ENCODE results near the gene MYPOP. TPM values are rescaled to one million over a fixed set of nuclear protein-coding genes. Genes with fewer than 3 reads are reported as not detected.

The MYPOP gene
- total RNA-seq, 1 experiment from 2014 or later = 5.4 TPM

DNA sequence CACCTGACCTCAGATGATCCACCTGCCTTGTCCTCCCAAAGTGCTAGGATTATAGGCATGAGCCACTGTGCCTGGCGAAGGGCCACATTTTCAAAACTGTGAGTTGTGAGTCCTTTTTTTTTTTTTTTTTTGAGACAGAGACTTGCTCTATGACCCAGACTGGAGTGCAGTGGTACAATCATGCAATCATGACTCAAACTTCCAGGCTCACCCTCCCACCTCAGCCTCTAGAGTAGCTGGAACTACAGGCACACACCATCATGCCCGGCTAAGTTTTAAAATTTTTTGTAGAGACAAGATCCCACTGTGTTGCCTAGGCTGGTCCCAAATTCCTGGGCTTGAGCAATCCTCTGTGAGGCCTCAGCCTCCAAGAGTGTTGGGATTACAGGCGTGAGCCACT is 3.8 kb upstream of the MYPOP start:
- Histone ChIP-seq H3K79me2 (ENCODE audit: low read length) (peaks cover 5% of the 10 kb centered on the region; the same call in 1 of the 2 replicates), H3K27me3 (ENCODE audit: low read length) (no peaks in the 10 kb centered on the region), H2AFZ (ENCODE audit: low read length) (peak overlapping the region; percentile 33; the same call in 1 of the 2 replicates), H3K9me2 (replicated peaks; ENCODE audit: low read length) (no peaks in the 10 kb centered on the region), H3K9me3 (ENCODE audit: low read length) (no peaks in the 10 kb centered on the region), H3K4me3 (ENCODE audit: low read length) (no peak overlapping the region), H3K9ac (ENCODE audit: low read length) (no peak overlapping the region), H3K27ac (ENCODE audit: low read length) (no peak overlapping the region), H3K4me1 (ENCODE audit: insufficient read depth, low read length) (peaks cover 4% of the 10 kb centered on the region), H3K4me2 (ENCODE audit: low read length) (no peak overlapping the region), H3K36me3 (ENCODE audit: low read depth, low read length) (no peaks in the 10 kb centered on the region), H4K20me1 (ENCODE audit: low read length) (no peaks in the 10 kb centered on the region), H3F3A (ENCODE audit: low read length, unreplicated experiment) (no peaks in the 10 kb centered on the region)
- no TSS peak for BruUV-seq (replicated peaks)
- intact Hi-C loops (cut with micrococcal nuclease) = no loop called here
- TF ChIP-seq EZH2 (IDR thresholded peaks at IDR 0.05; ENCODE audit: low read length, unreplicated experiment) = no peak
- TF ChIP-seq, protein P1, sequence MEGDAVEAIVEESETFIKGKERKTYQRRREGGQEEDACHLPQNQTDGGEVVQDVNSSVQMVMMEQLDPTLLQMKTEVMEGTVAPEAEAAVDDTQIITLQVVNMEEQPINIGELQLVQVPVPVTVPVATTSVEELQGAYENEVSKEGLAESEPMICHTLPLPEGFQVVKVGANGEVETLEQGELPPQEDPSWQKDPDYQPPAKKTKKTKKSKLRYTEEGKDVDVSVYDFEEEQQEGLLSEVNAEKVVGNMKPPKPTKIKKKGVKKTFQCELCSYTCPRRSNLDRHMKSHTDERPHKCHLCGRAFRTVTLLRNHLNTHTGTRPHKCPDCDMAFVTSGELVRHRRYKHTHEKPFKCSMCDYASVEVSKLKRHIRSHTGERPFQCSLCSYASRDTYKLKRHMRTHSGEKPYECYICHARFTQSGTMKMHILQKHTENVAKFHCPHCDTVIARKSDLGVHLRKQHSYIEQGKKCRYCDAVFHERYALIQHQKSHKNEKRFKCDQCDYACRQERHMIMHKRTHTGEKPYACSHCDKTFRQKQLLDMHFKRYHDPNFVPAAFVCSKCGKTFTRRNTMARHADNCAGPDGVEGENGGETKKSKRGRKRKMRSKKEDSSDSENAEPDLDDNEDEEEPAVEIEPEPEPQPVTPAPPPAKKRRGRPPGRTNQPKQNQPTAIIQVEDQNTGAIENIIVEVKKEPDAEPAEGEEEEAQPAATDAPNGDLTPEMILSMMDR (conservative IDR thresholded peaks at IDR 0.05; ENCODE audit: low read depth, low read length) = no peak
- TF ChIP-seq EZH2phosphoT487 (IDR thresholded peaks at IDR 0.05; ENCODE audit: borderline replicate concordance, low read length) = no peak
- POLR2A ChIA-PET (ENCODE audit: unreplicated experiment) = no interaction called here
- ATAC-seq = no peak
- CTCF ChIA-PET = interaction anchor here (0.7 kb wide), 1 partner anchor 131 kb away, joined by 6 read pairs; no protein-coding TSS in a partner anchor
- peak; percentile 47 for DNase-seq

DNA sequence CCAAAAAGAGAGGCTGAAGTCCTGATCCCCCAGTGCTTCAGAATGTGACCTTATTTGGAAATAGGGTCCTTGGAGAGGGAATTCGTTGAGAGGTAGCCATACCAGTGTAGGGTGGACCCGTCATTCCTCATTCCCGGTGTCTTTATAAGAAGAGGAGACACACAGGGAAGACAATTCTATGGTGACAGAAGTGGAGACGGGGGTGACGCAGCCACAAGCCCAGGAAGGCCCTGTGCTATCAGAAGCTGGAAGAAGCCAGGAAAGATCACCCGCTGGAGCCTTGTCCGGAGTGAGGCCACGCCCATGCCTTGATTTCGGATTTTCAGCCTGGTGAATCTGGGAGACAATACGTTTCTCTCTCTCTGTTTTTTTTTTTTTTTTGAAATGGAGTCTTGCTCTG is 2.6 kb upstream of the MYPOP start:
- TF ChIP-seq EZH2 (IDR thresholded peaks at IDR 0.05; ENCODE audit: low read length, unreplicated experiment) (no peak), EZH2phosphoT487 (IDR thresholded peaks at IDR 0.05; ENCODE audit: borderline replicate concordance, low read length) (no peak)
- TF ChIP-seq, protein P1 (conservative IDR thresholded peaks at IDR 0.05; ENCODE audit: low read depth, low read length) = no peak
- intact Hi-C loops (cut with micrococcal nuclease) = no loop called here
- peaks cover 11% of the 10 kb centered on the region for H3K4me1 ChIP-seq (ENCODE audit: insufficient read depth, low read length)
- H3K4me3 ChIP-seq (ENCODE audit: low read length) = no peak overlapping the region
- H3K79me2 ChIP-seq (ENCODE audit: low read length) = peaks cover 10% of the 10 kb centered on the region; the same call in 1 of the 2 replicates
- DNase-seq (no peak), ATAC-seq (no peak)
- H3K9me3 ChIP-seq (ENCODE audit: low read length) = no peaks in the 10 kb centered on the region
- H2AFZ ChIP-seq (ENCODE audit: low read length) = no peak overlapping the region
- no peak overlapping the region for H3K9ac ChIP-seq (ENCODE audit: low read length)
- no TSS peak for BruUV-seq (replicated peaks)
- H3K27ac ChIP-seq (ENCODE audit: low read length) = no peak overlapping the region
- ChIA-PET CTCF (no interaction called here), POLR2A (ENCODE audit: unreplicated experiment) (no interaction called here)
- H3K36me3 ChIP-seq (ENCODE audit: low read depth, low read length) = no peaks in the 10 kb centered on the region
- H4K20me1 ChIP-seq (ENCODE audit: low read length) = no peaks in the 10 kb centered on the region
- no peaks in the 10 kb centered on the region for H3K27me3 ChIP-seq (ENCODE audit: low read length)
- no peaks in the 10 kb centered on the region for H3F3A ChIP-seq (ENCODE audit: low read length, unreplicated experiment)
- H3K4me2 ChIP-seq (ENCODE audit: low read length) = no peak overlapping the region
- H3K9me2 ChIP-seq (replicated peaks; ENCODE audit: low read length) = no peaks in the 10 kb centered on the region
